Breast epithelium (tissue), 3 donors: ENCODE measurements around the gene FYN.

Experiments
- CTCF ChIP-seq, 3 donors: fragments of 450-650 bp; IDR thresholded peaks; one replicate each; pipeline ENCODE4 v1.5.1; 2016 to 2017; ENCODE audit warnings: antibody characterized with exemption in 3 of 3, mild to moderate bottlenecking in 3 of 3, moderate library complexity in 3 of 3
- POLR2A ChIP-seq: fragments of 450-650 bp; IDR thresholded peaks from one replicate; pipeline ENCODE4 v1.6.1; 2016; ENCODE audit warnings: antibody characterized with exemption, mild to moderate bottlenecking, moderate library complexity

GRCh38 chr6:111793711-111794111 lies 79.5 kb downstream of the FYN start:
- no peak for TF ChIP-seq CTCF (IDR thresholded peaks at IDR 0.05)
- no peak for TF ChIP-seq POLR2A
